Esophagus muscularis mucosa (tissue), 4 donors: ENCODE data around the gene STIMATE. TPM values are rescaled to one million over a fixed set of nuclear protein-coding genes. Genes with fewer than 3 reads are reported as not detected.

ENCODE experiments used
- DNase-seq: peaks from one replicate; pipeline ENCODE4 v3.0.0-alpha.2; 2017; ENCODE audit errors: extremely low spot score
- H3K27ac ChIP-seq, 4 donors: fragments of 200-600 bp; sonication (generic); replicated peaks in 1 of 4; 1 replicate in 3 of 4; 2 replicates in 1 of 4; pipeline ENCODE4 v1.5.1; 2016 to 2019; ENCODE audit warnings: mild to moderate bottlenecking in 1 of 4
- H3K27me3 ChIP-seq, 4 donors: fragments of 200-600 bp; sonication (generic); one replicate each; pipeline versions ENCODE4 v1.5.1 to v1.6.0; 2016 to 2019
- H3K36me3 ChIP-seq, 4 donors: fragments of 200-600 bp; sonication (generic); one replicate each; pipeline ENCODE4 v1.5.1; 2016 to 2019
- H3K4me1 ChIP-seq, 4 donors: fragments of 200-600 bp; sonication (generic); one replicate each; pipeline ENCODE4 v1.5.1; 2016 to 2019
- H3K4me3 ChIP-seq, 4 donors: fragments of 200-600 bp; sonication (generic); 1 replicate in 2 of 4; 2 replicates in 2 of 4; pipeline ENCODE4 v1.5.1; 2016 to 2019; ENCODE audit warnings: mild to moderate bottlenecking in 4 of 4, moderate library complexity in 1 of 4
- H3K9me3 ChIP-seq, 4 donors: fragments of 200-600 bp; sonication (generic); 1 replicate in 3 of 4; 2 replicates in 1 of 4; pipeline ENCODE4 v1.5.1; 2016 to 2019
- EP300 ChIP-seq: sonication (generic); formaldehyde crosslinking; IDR thresholded peaks from one replicate; pipeline ENCODE4 v1.6.1; 2017; ENCODE audit warnings: antibody characterized with exemption
- POLR2A ChIP-seq: fragments of 450-650 bp; IDR thresholded peaks from one replicate; pipeline ENCODE4 v1.6.1; 2017; ENCODE audit warnings: antibody characterized with exemption, moderate library complexity, mild to moderate bottlenecking, low read depth
- POLR2AphosphoS5 ChIP-seq, 2 donors: sonication (generic); formaldehyde crosslinking; IDR thresholded peaks; one replicate each; pipeline ENCODE4 v1.6.1; 2017; ENCODE audit warnings: antibody characterized with exemption in 2 of 2
- WGBS: methylation state at CpG from one replicate; pipeline ENCODE4 v1.1.5; 2018; 5-methylcytosine and 5-hydroxymethylcytosine counted together
- intact Hi-C: fragments of 100-400 bp; cut with DNase I; formaldehyde crosslinking; loops from one replicate; pipeline ENCODE4 v1.15.1; 2023
- total RNA-seq, 4 donors: library from RNA; depleted of rRNA; stranded (reverse); fragments of >200 nt; gene quantifications; one replicate each; pipeline versions ENCODE4 v1.1.0 to v1.2.1, GENCODE V29; 2016
- TF ChIP-seq, protein P1 (sequence below), 3 experiments: fragments of 200-600 bp in 2 of 3; fragments of 450-650 bp in 1 of 3; sonication (generic) in 2 of 3; IDR thresholded peaks; one replicate each; pipeline ENCODE4 v1.5.1; 2017 to 2019; ENCODE audit warnings: antibody characterized with exemption in 3 of 3, mild to moderate bottlenecking in 2 of 3, moderate library complexity in 1 of 3

STIMATE gene
- total RNA-seq, 4 donors from 2014 or later: 10.4 to 23.6 (median 14.7) TPM

DNA sequence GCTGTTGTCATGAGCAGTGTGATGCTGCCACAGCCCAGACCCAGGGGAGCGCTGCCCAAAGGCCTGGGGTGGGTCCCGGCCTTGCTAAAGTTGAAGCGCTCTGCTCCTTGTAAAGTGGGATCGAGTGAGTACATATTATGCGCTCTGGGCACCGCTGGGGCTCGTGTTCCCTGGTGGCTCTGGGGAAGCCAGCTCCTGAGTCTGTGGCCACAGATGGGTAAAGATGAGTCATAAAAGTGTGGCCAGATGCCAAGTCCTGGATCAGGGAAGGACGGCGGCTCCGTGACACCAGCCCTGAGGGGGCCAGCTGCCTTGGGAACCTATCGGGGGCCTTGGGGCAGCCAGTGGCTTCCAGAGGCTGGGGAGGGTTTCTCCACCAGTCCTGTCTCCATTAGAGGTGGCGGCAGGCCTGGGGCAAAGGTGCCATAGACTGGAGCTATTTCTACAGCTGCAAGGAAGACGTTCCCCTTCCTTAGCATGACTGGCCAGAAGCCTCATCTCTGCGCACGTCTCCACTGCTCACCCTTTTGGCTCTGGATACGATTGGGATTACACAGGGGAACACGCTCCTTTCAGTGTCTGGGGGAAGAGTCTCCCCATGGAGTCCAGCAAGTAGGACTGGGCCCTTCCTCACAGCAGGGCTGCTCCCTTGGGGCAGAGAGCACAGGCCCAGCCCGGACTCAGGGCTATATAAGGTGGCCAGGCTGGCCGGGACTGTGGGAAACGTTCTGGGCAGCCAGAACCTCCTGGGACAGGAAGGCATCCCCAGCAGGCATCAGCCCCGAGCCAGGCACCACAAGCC, 65.6 kb downstream of the STIMATE start:
- no peaks in the 10 kb centered on the region for H3K9me3 ChIP-seq
- peaks cover 0 to 30% (median 8%) of the 10 kb centered on the region in 4 donors for H3K36me3 ChIP-seq
- intact Hi-C loops: no loop called here
- TF ChIP-seq EP300 (no peak), POLR2AphosphoS5 (IDR thresholded peaks at IDR 0.05) (peak in 1 of 2 donors; percentile 40), POLR2A (no peak)
- TF ChIP-seq, protein P1, sequence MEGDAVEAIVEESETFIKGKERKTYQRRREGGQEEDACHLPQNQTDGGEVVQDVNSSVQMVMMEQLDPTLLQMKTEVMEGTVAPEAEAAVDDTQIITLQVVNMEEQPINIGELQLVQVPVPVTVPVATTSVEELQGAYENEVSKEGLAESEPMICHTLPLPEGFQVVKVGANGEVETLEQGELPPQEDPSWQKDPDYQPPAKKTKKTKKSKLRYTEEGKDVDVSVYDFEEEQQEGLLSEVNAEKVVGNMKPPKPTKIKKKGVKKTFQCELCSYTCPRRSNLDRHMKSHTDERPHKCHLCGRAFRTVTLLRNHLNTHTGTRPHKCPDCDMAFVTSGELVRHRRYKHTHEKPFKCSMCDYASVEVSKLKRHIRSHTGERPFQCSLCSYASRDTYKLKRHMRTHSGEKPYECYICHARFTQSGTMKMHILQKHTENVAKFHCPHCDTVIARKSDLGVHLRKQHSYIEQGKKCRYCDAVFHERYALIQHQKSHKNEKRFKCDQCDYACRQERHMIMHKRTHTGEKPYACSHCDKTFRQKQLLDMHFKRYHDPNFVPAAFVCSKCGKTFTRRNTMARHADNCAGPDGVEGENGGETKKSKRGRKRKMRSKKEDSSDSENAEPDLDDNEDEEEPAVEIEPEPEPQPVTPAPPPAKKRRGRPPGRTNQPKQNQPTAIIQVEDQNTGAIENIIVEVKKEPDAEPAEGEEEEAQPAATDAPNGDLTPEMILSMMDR (IDR thresholded peaks at IDR 0.05): no peak
- H3K4me3 ChIP-seq: peak overlapping the region in 1 of 4 donors; percentile 10
- H3K27me3 ChIP-seq: no peaks in the 10 kb centered on the region
- peak overlapping the region; percentile 32 to 60 (median 54) for H3K27ac ChIP-seq
- peaks cover 31 to 47% (median 42%) of the 10 kb centered on the region in 4 donors for H3K4me1 ChIP-seq
- DNase-seq: no peak
- WGBS: 57% methylated on average over 11 of the region's 21 CpGs

DNA sequence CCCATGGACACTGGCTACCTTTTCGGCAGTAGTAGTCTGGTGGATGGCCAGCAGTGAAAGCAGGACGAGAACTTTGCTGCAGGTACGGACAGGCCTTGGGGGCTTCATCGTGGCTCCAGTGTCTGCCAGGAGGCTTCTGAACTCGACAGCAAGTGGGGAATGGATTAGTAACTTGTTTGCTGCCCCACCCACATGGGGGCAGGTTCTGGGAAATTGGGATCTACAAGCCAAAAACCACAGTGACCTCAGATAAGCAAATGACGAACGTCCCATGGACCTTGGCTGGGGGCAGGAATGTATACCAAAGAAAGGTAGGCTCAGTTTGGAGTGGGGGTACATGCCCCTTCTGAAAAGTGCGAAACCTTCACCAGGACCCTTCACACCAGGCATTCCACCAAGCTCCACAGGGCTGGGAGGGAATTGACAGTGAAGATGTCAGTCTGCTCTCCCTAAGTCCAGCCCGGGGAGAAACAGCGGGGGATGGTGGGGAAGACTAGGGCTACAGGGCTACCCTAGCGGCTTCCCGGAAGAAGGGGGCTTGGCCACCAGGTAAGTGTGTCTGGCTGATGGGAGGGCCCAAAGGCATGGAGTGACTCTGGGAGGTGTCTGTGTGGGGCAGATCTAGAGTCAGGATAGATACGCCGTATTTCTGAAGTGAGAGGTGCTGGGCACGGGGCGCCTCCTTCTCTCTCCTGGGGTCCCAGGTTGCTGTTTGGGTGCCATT, 66.7 kb downstream of the STIMATE start, which contains the start of gene ITIH4:
Gene ITIH4 (minus strand): TSS at position 138 of the 724 bp plus-strand sequence. CDS start 30 bp downstream, at position 108.
- TF ChIP-seq, protein P1 (IDR thresholded peaks at IDR 0.05): no peak
- TF ChIP-seq EP300 (no peak), POLR2AphosphoS5 (IDR thresholded peaks at IDR 0.05) (no peak), POLR2A (no peak)
- Histone ChIP-seq H3K27ac (peak within 1 kb of the TSS; percentile 32 to 60 (median 54)), H3K27me3 (no peaks in the 10 kb centered on the region), H3K36me3 (peaks cover 0 to 24% (median 4%) of the 10 kb centered on the region in 4 donors), H3K4me3 (peak within 1 kb of the TSS in 1 of 4 donors; percentile 10), H3K4me1 (peaks cover 21 to 40% (median 35%) of the 10 kb centered on the region in 4 donors), H3K9me3 (no peaks in the 10 kb centered on the region)
- DNase-seq: no peak
- intact Hi-C loops: no loop called here
- WGBS: 80% methylated on average over 16 of the region's 16 CpGs

DNA sequence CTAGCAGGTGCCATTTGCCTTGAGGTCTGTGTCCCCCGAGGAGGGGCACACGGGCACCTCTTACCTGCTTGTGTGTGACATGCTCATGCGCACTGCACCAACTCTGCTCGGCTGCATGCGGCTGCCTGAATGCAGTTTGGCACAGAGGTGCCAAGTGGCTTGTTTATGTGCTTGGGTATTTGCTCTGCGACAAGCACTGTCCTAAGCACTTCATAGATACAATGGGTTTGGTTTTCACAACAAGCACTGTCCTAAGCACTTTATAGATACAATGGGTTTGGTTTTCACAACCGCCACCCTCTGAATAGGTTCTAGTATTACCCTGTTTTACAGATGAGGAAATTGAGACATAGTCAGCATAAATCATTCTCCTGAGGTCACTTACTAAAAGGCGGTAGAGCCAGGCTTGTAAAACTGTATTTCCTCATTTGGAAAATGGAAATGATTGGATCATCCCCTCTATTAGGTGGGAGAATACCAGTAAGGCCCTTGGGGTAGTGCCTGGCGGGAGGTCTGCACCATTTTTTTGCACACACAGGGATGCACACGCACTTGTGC, 67.4 kb downstream of the STIMATE start:
- H3K9me3 ChIP-seq: no peaks in the 10 kb centered on the region
- intact Hi-C loops: no loop called here
- peaks cover 0 to 23% (median 4%) of the 10 kb centered on the region in 4 donors for H3K36me3 ChIP-seq
- H3K4me3 ChIP-seq: no peak overlapping the region
- H3K27ac ChIP-seq: no peak overlapping the region
- no peak for DNase-seq
- TF ChIP-seq, protein P1 (IDR thresholded peaks at IDR 0.05): no peak
- TF ChIP-seq POLR2A (no peak), POLR2AphosphoS5 (IDR thresholded peaks at IDR 0.05) (no peak), EP300 (no peak)
- no peaks in the 10 kb centered on the region for H3K27me3 ChIP-seq
- 91% methylated on average over 3 of the region's 10 CpGs for WGBS
- H3K4me1 ChIP-seq: peaks cover 14 to 32% (median 28%) of the 10 kb centered on the region in 4 donors

DNA sequence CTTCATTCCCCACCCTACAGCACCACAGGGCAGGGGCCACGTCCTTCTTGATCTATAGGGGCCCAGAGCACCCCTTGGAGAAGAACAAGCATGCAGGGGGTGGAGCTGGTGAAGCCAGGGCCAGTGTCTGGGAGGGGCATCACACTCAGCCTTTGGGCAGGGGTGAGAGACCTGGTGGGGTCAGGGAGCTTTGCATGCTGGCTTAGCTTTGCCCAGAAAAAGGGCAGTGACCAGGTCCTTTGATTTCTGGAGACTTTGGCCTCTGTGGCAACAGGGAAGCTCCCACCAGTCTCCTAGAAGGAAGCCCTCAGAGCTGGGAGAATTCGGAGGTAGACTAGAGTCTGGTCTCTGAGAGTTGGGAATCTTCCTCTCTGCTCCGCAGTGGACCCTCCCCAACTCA, 67.9 kb downstream of the STIMATE start:
- TF ChIP-seq POLR2A (no peak), EP300 (no peak), POLR2AphosphoS5 (IDR thresholded peaks at IDR 0.05) (no peak)
- TF ChIP-seq, protein P1 (IDR thresholded peaks at IDR 0.05): no peak
- WGBS: 80% methylated on average over 2 of the region's 3 CpGs
- no peak for DNase-seq
- H3K27me3 ChIP-seq: no peaks in the 10 kb centered on the region
- H3K4me1 ChIP-seq: peaks cover 9 to 29% (median 23%) of the 10 kb centered on the region in 4 donors
- H3K36me3 ChIP-seq: peaks cover 0 to 23% (median 6%) of the 10 kb centered on the region in 4 donors
- intact Hi-C loops: no loop called here
- H3K4me3 ChIP-seq: no peak overlapping the region
- no peak overlapping the region for H3K27ac ChIP-seq
- H3K9me3 ChIP-seq: no peaks in the 10 kb centered on the region
